ENCODE measurements around the gene MAPK1. TPM values are rescaled to one million over a fixed set of nuclear protein-coding genes. Genes with fewer than 3 reads are reported as not detected.
A peak's percentile ranks its signal among the peaks of the same experiment; 100 is the strongest.

The MAPK1 gene
- total and polyA plus RNA-seq, 9 of the 15 experiments (the other 6 are each of a cell fraction or from before 2014, with no cell fraction given): 46.3 to 575 (median 283) TPM

DNA sequence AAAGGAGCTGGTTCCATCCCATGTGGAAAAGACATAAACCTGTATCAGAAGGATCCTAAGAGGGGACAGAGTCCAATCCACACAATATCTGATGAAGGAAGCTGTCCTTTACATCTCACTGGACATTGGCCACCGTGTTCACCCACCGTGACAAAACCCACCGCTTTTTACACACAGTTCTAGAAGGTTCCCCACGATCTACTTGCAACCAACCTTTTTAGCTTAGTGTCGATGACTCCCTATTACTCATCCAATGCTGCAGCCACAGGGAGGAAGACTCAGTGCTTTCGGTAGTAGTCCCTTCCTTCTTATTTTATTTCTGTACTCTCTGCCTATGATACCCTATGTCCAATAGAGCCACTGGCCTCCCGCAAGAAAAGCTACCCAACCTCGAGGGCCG lies 65.4 kb downstream of the MAPK1 start:
- H3K79me2 ChIP-seq (ENCODE audit: control insufficient read depth, insufficient read depth, low read length): peaks cover 10% of the 10 kb centered on the region; the same call in 2 of the 3 replicates
- no peaks in the 10 kb centered on the region for H3K4me1 ChIP-seq (replicated peaks in 1 of 2; ENCODE audit: control insufficient read depth in 2 of 2, insufficient read depth in 2 of 2, low read length in 2 of 2)
- no peak; the same call in 1 of the 3 replicates for ATAC-seq
- no peak overlapping the region for H3K27ac ChIP-seq (ENCODE audit: extremely low read depth, low read depth, low read length)
- H2AFZ ChIP-seq (ENCODE audit: low read depth, low read length): no peak overlapping the region
- POLR2A ChIA-PET: interaction anchor here (0.6 to 2.6 kb wide), 12 partner anchors 8 to 851 kb away, joined by 3 to 19 read pairs (median 5); partner anchors contain the start of gene YPEL1
- no peaks in the 10 kb centered on the region for H3K27me3 ChIP-seq (ENCODE audit: control insufficient read depth in 2 of 2, insufficient read depth in 2 of 2, low read length in 2 of 2)
- H3K9me3 ChIP-seq (replicated peaks; ENCODE audit: control insufficient read depth, insufficient read depth, low read depth, low read length): no peaks in the 10 kb centered on the region
- peak in 1 of 4 experiments; percentile 45 for DNase-seq (ENCODE audit: extremely low read depth in 1 of 4, low spot score in 3 of 4)
- H3K9me1 ChIP-seq (ENCODE audit: control insufficient read depth, insufficient read depth, low read length): no peaks in the 10 kb centered on the region
- CTCF ChIA-PET (ENCODE audit: low intra/inter-chr PET ratio): no interaction called here
- in situ Hi-C loops (cut with MboI): no loop called here
- no peak overlapping the region for H3K4me2 ChIP-seq (ENCODE audit: insufficient read depth, low read length)
- no peak overlapping the region for H3K9ac ChIP-seq (ENCODE audit: insufficient read depth in 1 of 2, low read depth in 2 of 2, low read length in 2 of 2)
- FAIRE-seq: no peak
- H3K4me3 ChIP-seq: no peak overlapping the region
- no TSS peak for BruUV-seq (replicated peaks)
- peaks cover 96% of the 10 kb centered on the region for H3K36me3 ChIP-seq (ENCODE audit: control insufficient read depth, insufficient read depth, low read length)
- 95% methylated on average over 9 of the region's 9 CpGs for WGBS (ENCODE audit: insufficient coverage, low coverage, missing lambda C conversion rate)
- intact Hi-C loops (cut with micrococcal nuclease): no loop called here
- H4K20me1 ChIP-seq (replicated peaks; ENCODE audit: control insufficient read depth, insufficient read depth, low read length): 0 out of 2 replicates have a peak, but pooled peaks cover 1% of the 10 kb centered on the region
- TF ChIP-seq ZNF696 (CRISPR knock-in tag; conservative IDR thresholded peaks at IDR 0.05) (no peak), ZNF282 (CRISPR knock-in tag; IDR thresholded peaks at IDR 0.05) (no peak), ZNF395 (CRISPR knock-in tag; IDR thresholded peaks at IDR 0.05) (no peak), LCOR (CRISPR knock-in tag; IDR thresholded peaks at IDR 0.05) (no peak), TEAD4 (IDR thresholded peaks at IDR 0.05; ENCODE audit: low read length) (no peak), TEAD4 (CRISPR knock-in tag; IDR thresholded peaks at IDR 0.05; ENCODE audit: borderline replicate concordance) (no peak), ZHX1 (conservative IDR thresholded peaks at IDR 0.05; ENCODE audit: low read length) (no peak), ZNF740 (CRISPR knock-in tag; IDR thresholded peaks at IDR 0.05) (no peak), ZNF740 (tag; IDR thresholded peaks at IDR 0.05) (0 out of 4 replicates have a peak, but pooled peaks of 1 of the 2 experiments have one; percentile 19), ILK (tag; IDR thresholded peaks at IDR 0.05; ENCODE audit: borderline replicate concordance, low read depth) (no peak), BHLHE40 (IDR thresholded peaks at IDR 0.05; ENCODE audit: low read length) (no peak), GATAD2A (IDR thresholded peaks at IDR 0.05) (no peak), ZNF124 (CRISPR knock-in tag; IDR thresholded peaks at IDR 0.05) (0 out of 2 replicates have a peak, but pooled peaks have one; percentile 23), RAD21 (CRISPR knock-in tag; conservative IDR thresholded peaks at IDR 0.05 in 1 of 2, IDR thresholded peaks at IDR 0.05 in 1 of 2) (no peak)
- TF ChIP-seq, protein P1, sequence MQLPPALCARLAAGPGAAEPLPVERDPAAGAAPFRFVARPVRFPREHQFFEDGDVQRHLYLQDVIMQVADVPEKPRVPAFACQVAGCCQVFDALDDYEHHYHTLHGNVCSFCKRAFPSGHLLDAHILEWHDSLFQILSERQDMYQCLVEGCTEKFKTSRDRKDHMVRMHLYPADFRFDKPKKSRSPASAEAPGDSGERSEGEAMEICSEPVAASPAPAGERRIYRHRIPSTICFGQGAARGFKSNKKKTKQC (CRISPR knock-in tag; IDR thresholded peaks at IDR 0.05): 0 out of 2 replicates have a peak, but pooled peaks have one; percentile 51
